ENCODE measurements around the gene UBE3C.
"Not testable (repeated sequence)": the region's sequence is repeated elsewhere in the genome, so short reads cannot be mapped to it uniquely, and the experiment has no call there.

UBE3C gene

DNA sequence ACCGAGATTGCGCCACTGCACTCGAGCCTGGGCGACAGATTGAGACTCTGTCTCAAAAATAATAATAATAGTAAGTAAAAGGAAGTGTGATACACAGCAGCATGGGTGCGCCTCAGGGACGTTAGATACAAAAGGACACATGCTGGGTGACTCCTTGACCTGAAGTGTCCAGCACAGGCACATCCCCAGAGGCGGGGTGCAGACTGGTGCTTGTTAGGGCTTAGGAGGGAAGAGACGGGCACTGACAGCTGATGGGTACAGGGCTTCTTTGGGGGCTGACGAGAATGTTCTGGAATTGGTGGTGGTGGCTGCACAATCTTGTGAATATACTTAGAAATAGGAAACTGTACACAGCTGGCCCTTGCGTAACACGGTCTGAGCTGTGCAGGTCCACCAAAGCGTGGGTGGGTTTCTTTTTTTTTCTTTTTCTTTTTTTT, 136.3 kb downstream of the UBE3C start:
- DNase-seq = no peak

DNA sequence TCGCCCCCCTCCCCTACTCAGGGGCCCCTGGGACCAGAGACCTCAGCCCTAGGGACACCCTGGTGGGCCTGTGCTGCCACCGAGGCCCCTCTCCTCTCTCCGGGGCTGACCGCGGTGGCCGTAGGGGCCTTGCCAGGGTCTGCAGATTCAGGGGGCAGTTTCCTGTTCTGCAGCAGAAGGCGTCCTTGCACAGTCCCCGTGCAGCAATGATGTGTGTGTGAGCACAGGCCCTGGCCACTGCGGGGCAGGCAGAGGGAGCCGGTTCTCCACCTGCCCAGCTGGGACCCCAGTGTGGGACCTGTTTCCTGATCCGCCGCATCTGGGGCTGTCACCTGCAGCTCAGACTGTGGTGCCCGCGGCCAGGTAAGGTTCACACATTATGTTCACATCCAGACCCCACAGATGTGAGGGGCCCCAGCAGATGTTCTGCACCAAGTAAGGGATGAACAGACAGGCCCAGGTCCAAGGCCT, 137.4 kb downstream of the UBE3C start:
- no peak for DNase-seq

DNA sequence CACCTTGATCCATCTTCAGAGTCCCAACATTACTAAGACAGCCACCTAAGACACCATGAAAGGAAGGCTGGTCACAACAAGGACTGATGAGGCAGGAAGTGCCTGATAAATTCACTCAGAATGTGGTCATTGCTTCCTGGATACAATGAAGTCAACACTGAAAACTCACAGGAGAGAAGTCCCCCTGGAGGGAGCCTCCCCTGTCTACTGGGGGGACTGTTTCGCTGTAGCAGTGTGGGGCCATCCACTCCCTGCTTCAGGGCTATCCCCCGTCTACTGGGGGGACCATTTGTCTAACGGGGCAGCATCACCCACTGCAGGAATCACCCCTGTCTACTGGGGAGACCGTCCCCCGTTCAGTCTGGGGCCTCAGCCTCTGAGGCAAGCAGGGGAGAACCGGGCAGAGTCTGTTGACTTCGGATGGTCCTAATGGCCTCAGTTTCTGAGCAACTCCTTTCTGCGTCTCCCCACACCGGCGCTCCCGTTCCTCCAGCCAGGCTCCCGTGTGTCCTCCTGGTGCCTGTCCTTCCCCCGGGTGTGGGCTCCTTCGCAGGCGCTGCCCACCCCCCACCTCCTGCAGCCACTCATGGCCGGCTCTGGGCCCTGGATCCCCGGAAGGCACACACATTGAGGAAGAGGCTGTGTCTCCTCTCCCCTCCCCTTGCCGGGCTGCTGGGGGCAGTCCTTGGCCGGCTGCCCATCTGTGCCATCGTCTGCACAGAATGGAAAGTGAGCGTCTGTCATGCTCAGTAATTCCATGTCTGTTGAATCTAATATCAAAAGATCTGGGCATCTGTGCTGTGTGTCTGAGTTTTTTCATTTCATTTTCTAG, 138.2 kb downstream of the UBE3C start:
- no peak for DNase-seq

GRCh38 chr7:157277568-157277967, 138.8 kb downstream of the UBE3C start:
- not testable (repeated sequence) for DNase-seq

- DNase-seq = no peak
Measured at GRCh38 chr7:157278167-157278790, 139.6 kb downstream of the UBE3C start.

GRCh38 chr7:157278791-157279724, 140.3 kb downstream of the UBE3C start:
- DNase-seq = no peak

GRCh38 chr7:157279741-157280215, 141.1 kb downstream of the UBE3C start:
- no peak for DNase-seq

DNA sequence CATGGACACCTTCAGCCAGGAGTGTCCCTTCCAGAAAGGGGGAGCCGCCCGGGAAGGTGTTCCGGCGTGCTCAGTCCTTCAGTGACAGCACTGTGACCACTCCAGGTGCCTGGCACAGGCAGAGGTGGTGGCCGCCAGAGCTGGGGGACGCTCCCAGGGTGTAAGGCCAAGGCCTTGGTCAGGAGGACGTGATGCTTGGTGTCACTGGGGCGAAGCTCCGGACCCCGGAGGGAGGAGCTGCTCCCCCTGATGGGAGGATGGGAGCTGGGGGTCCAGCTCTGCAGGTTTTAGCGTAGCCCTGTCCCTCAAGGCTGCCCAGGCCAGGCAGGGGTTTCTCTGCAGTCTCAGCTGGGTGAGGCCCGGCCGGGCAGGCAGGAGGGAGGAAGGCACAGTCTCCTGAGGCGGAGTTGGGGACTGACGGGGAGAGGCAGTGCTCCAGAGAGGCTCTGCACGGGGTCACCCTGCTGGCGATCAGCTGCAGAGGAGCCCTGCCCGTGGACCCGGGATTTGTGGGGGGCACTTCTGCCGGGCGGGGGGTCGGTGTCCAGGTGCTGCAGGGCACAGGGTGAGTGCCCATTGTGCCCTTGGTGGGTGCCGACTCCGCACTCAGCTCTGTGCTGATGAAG, 141.6 kb downstream of the UBE3C start:
- DNase-seq = no peak

DNA sequence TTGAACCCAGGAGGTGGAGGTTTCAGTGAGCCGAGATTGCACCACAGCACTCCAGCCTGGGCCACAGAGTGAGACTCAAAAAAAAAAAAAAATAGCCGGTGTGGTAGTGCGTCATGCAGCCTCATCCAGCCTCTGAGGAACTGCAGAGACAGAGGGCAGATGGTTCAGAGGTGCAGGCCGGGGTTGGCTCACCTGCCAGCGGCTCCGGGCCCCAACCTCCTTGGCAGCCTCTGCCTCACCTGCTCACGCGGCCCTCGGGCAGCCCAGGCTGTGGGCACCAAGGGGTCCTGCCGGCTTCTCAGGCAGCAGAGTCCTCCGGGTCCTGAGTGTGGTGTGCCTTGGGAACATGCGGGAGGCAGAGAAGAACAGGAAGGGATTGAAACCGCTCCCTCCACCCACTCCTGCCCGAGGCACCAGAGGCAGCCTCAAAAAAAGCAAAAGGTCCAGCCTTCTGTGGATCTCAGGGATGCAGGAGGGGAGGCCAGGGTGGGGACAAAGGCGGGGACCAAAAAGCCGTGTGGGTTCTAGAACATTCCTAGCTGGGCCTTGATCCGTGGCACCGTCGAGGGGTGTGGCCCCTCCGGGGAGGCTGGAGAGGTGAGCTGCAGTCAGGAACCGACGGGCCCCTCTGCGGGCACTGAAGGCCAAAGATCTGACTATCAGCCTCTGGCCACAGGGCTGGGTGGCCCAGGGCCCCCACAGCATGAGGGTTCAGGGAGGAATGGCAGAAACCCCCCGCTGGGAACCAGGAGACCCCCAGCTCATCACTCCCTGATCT, 142.7 kb downstream of the UBE3C start:
- DNase-seq = no peak

GRCh38 chr7:157282141-157282801, 143.5 kb downstream of the UBE3C start:
- no peak for DNase-seq

- DNase-seq = no peak
Measured at GRCh38 chr7:157284229-157285014, 145.7 kb downstream of the UBE3C start.

DNA sequence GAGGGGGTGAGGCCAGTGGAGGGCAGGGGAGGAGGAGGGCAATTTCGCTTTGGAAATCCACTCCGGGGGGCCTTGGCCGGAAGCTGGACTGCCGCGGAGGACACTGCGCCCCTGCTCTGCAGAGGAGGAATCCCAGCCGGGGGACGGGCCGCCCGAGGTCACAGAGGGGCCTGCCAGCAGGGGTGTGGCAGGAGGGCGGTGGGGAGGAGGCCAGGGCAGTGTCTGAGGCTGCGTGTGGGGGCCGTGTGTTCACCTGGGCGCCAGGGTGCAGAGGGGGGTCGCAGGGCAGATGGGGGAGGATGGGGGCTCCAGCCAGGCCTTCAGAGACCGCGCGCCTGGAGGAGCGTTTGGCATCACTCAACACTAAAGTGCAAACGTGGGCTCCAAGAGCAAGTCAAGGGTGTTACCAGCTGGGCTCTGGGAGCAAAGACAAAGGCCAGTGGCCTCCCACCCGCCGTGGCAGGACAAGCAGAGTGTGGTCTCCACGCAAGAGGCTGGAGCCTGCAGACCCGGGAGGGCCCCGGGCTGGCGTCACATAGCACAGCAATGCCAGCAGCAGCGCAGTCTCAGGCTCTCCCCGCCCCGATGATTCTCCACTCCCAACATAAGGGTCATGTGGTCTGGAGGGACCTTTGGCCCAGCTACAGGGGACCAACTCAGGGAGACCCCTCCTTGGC, 152.8 kb downstream of the UBE3C start:
- DNase-seq = no peak

GRCh38 chr7:157292258-157292657, 153.5 kb downstream of the UBE3C start:
- no peak for DNase-seq

DNA sequence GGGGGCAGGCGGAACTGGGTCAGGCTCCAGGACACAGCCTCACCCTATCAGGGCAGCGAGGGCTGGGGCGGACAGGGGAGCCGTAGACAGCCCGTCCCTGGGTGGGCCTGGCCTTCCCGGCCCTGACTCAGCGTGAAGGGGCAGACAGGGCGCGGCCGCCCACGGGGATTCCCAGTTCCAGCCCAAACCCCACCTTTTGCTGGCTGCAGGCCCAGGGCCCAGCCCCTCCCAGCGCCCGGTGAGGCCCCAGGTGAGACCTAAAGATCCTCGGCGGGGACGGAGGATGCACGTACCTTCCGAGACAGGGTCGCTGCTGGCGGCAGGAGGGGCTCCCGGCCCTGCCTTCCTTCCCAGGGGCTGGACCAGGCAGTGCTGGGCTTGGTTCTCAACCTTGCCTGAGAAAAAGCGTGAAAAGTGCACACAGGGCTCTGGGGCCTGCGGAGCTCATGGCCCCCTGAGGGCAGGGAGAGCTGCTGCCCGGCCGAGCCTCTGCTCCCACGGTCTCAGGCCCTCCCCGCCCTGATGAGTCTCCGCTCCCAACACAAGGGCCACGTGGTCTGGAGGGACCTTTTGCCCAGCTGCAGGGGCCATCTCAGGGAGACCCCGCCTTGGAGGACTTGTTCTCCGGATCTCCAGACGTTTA, 154.2 kb downstream of the UBE3C start:
- DNase-seq = no peak

- DNase-seq = no peak
Measured at GRCh38 chr7:157293413-157293788, 154.7 kb downstream of the UBE3C start.

DNA sequence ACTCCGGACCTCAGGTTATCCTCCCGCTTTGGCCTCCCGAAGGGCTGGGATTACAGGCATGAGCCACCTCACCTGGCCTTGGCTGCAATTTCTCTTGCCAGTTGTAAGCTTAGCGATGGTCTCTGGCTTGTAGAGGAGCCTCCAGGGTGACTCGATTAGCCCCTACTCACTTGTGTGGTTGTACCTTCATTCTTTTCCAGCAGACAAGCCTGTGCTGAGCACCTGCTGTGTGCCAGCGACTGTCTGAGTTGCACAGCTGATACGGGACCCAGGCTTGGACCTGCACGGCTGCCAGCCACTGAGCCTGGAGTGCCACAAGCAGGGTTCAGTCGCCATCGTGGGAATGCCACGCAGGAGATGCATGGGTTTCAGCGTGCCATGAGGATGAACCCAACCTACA, 156.0 kb downstream of the UBE3C start:
- no peak for DNase-seq

DNA sequence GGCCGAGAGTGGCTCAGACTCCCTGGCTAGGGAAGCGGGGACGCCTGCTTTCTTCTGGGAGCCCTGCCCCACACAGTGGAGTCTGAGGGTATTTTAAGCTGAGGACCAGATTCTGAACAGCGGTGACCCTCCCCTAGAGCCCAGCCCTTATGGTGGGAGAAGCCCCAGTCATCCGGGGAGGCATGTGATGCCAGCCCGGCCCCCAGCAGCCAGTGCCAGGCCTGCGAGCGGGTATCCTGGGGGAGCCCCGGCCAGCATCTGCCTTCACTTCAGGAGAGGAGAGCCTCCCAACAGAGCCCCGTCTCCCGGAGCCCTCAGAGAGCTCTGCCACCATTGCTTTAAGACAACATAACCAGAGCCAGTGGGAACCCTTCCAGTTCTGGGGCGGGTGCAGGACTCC, 156.6 kb downstream of the UBE3C start:
- no peak for DNase-seq

- no peak for DNase-seq
Measured at GRCh38 chr7:157297185-157297584, 158.5 kb downstream of the UBE3C start.

GRCh38 chr7:157299317-157299612, 160.5 kb downstream of the UBE3C start:
- DNase-seq = no peak
